GM12878 (cell line): ENCODE data around the gene INCA1. TPM values are rescaled to one million over a fixed set of nuclear protein-coding genes. Genes with fewer than 3 reads are reported as not detected.

ENCODE experiments used
- ATAC-seq: fragments of 200-7000 bp; cut with Tn5 transposase; 3 replicates; pipeline ENCODE4 v1.9.1; 2020; ENCODE audit warnings: mild to moderate bottlenecking, moderate library complexity
- BruUV-seq: library from RNA; stranded (reverse); fragments of 400-500 nt; replicated peaks from 2 replicates; lab custom pipeline; 2021; lab: Mats Ljungman, UMichigan
- CTCF ChIA-PET: fragments of 300-600 bp; sonication (Branson Sonifier 250); formaldehyde crosslinking; extraction: SDS; loops from one replicate; lab custom pipeline; 2021; ENCODE audit warnings: inconsistent platforms; lab: Yijun Ruan, JAX
- POLR2A ChIA-PET: fragments of 350-600 bp; formaldehyde crosslinking; extraction: SDS; loops from one replicate; lab custom pipeline; 2021; ENCODE audit warnings: inconsistent platforms; lab: Charles Lee
- RAD21 ChIA-PET: fragments of 300-600 bp; sonication (Branson Sonifier 250); formaldehyde crosslinking; loops from one replicate; lab custom pipeline; 2023; ENCODE audit warnings: antibody characterized with exemption; ENCODE audit not compliant: unreplicated experiment; lab: Charles Lee
- SMC1A ChIA-PET: fragments of 300-600 bp; sonication (Branson Sonifier 250); formaldehyde crosslinking; loops from one replicate; lab custom pipeline; 2023; ENCODE audit not compliant: unreplicated experiment, uncharacterized antibody; lab: Charles Lee
- DNase-seq: peaks from one replicate; pipeline ENCODE4 v3.0.0-alpha.2; 2011; ENCODE audit warnings: low read depth, low spot score
- FAIRE-seq: peaks from 3 replicates; lab custom pipeline; 2011; peaks lifted over from hg19 to GRCh38; lab: Jason Lieb, UNC
- H2AFZ ChIP-seq: 2 replicates; pipeline ENCODE4 v1.6.0; 2011; ENCODE audit warnings: low read depth, low read length, control low read depth; ENCODE audit not compliant: control insufficient read depth
- H3K27ac ChIP-seq: 2 replicates; pipeline ENCODE4 v1.5.1; 2011; ENCODE audit warnings: control low read depth; ENCODE audit not compliant: control insufficient read depth, insufficient read depth
- H3K27me3 ChIP-seq, 2 experiments: replicated peaks in 1 of 2; 2 replicates each; pipeline versions ENCODE4 v1.6.0 to v1.6.1; 2011; ENCODE audit warnings: low read length in 1 of 2; ENCODE audit not compliant: control insufficient read depth in 2 of 2, insufficient read depth in 2 of 2
- H3K36me3 ChIP-seq, 2 experiments: 2 replicates each; pipeline ENCODE4 v1.5.1; 2011; ENCODE audit warnings: low read length in 1 of 2; ENCODE audit not compliant: control insufficient read depth in 2 of 2, insufficient read depth in 2 of 2
- H3K4me1 ChIP-seq: 2 replicates; pipeline ENCODE4 v1.6.1; 2011; ENCODE audit warnings: mild to moderate bottlenecking, low read length, moderate library complexity, mixed read lengths; ENCODE audit not compliant: control insufficient read depth, insufficient read depth
- H3K4me2 ChIP-seq: 2 replicates; pipeline ENCODE4 v1.6.0; 2011; ENCODE audit warnings: control low read depth; ENCODE audit not compliant: control insufficient read depth, insufficient read depth
- H3K4me3 ChIP-seq: fragments of 200-600 bp; sonication (generic); 2 replicates; pipeline ENCODE4 v1.5.1; 2016
- H3K79me2 ChIP-seq: 2 replicates; pipeline ENCODE4 v1.6.0; 2011; ENCODE audit warnings: low read length; ENCODE audit not compliant: control insufficient read depth, insufficient read depth
- H3K9ac ChIP-seq: 2 replicates; pipeline ENCODE4 v1.8.0; 2011; ENCODE audit warnings: low read length, control low read depth, mixed read lengths; ENCODE audit not compliant: control insufficient read depth, insufficient read depth
- H3K9me3 ChIP-seq: replicated peaks from 3 replicates; pipeline ENCODE4 v1.5.1; 2011; ENCODE audit warnings: mild to moderate bottlenecking, low read length; ENCODE audit not compliant: control insufficient read depth, insufficient read depth
- H4K20me1 ChIP-seq: 2 replicates; pipeline ENCODE4 v1.6.0; 2011; ENCODE audit not compliant: control insufficient read depth, insufficient read depth
- BCL3 ChIP-seq: IDR thresholded peaks from 2 replicates; pipeline ENCODE4 v1.6.1; 2011; ENCODE audit warnings: borderline replicate concordance, low read depth, mild to moderate bottlenecking, moderate library complexity, low read length; ENCODE audit not compliant: insufficient read depth, poor library complexity, severe bottlenecking
- BMI1 ChIP-seq: fragments of 450-650 bp; IDR thresholded peaks from 2 replicates; pipeline ENCODE4 v1.6.1; 2016; ENCODE audit warnings: mild to moderate bottlenecking, moderate library complexity, borderline replicate concordance
- BRCA1 ChIP-seq: IDR thresholded peaks from 2 replicates; pipeline ENCODE4 v1.6.1; 2011; ENCODE audit warnings: low read depth, low read length, improper control_type of control experiment
- ESRRA ChIP-seq: IDR thresholded peaks from 2 replicates; pipeline ENCODE4 v1.6.1; 2012; ENCODE audit warnings: mild to moderate bottlenecking, low read length, improper control_type of control experiment
- ETV6 ChIP-seq, 2 experiments: fragments of 450-650 bp in 1 of 2; IDR thresholded peaks in 1 of 2; conservative IDR thresholded peaks in 1 of 2; 2 replicates each; pipeline ENCODE4 v1.6.1; 2014; ENCODE audit warnings: antibody characterized with exemption in 1 of 2, borderline replicate concordance in 1 of 2, low read depth in 1 of 2, mild to moderate bottlenecking in 1 of 2, moderate library complexity in 1 of 2
- IRF4 ChIP-seq: IDR thresholded peaks from 2 replicates; pipeline ENCODE4 v1.6.1; 2011; ENCODE audit warnings: low read depth, low read length
- KDM1A ChIP-seq: fragments of 200-600 bp; sonication (generic); IDR thresholded peaks from 2 replicates; pipeline ENCODE4 v1.6.1; 2016; ENCODE audit warnings: borderline replicate concordance
- KLF5 ChIP-seq: fragments of 450-650 bp; IDR thresholded peaks from 2 replicates; pipeline ENCODE4 v1.6.1; 2014; ENCODE audit warnings: mild to moderate bottlenecking; ENCODE audit not compliant: partially characterized antibody
- PAX8 ChIP-seq: fragments of 450-650 bp; IDR thresholded peaks from 2 replicates; pipeline ENCODE4 v1.6.1; 2017; ENCODE audit warnings: mild to moderate bottlenecking, moderate library complexity
- SP1 ChIP-seq: IDR thresholded peaks from one replicate; pipeline ENCODE4 v1.6.1; 2011; ENCODE audit warnings: low read depth, low read length
- SRF ChIP-seq, 2 experiments: IDR thresholded peaks; 2 replicates each; pipeline ENCODE4 v1.6.1; 2011; ENCODE audit warnings: low read depth in 2 of 2, low read length in 2 of 2, mild to moderate bottlenecking in 1 of 2, moderate library complexity in 1 of 2
- TCF12 ChIP-seq: IDR thresholded peaks from 2 replicates; pipeline ENCODE4 v1.6.1; 2011; ENCODE audit warnings: low read depth, mild to moderate bottlenecking, low read length
- ZBTB4 ChIP-seq: fragments of 450-650 bp; formaldehyde crosslinking; IDR thresholded peaks from 2 replicates; pipeline ENCODE4 v1.4.0; 2022; ENCODE audit warnings: mild to moderate bottlenecking, moderate library complexity
- ZBTB40 ChIP-seq: fragments of 450-650 bp; IDR thresholded peaks from 2 replicates; pipeline ENCODE4 v1.6.1; 2016; ENCODE audit warnings: mild to moderate bottlenecking, moderate library complexity, borderline replicate concordance
- WGBS: methylation state at CpG from one replicate; pipeline ENCODE4 v1.1.6; 2016; ENCODE audit warnings: low lambda C conversion rate; ENCODE audit not compliant: insufficient replicate concordance, insufficient coverage; ENCODE audit errors: missing lambda C conversion rate; 5-methylcytosine and 5-hydroxymethylcytosine counted together
- in situ Hi-C: fragments of 300-500 bp; cut with MboI; formaldehyde crosslinking; loops from 9 replicates; pipeline ENCODE4 v1.14.3; 2018; ENCODE audit warnings: mixed read lengths
- intact Hi-C: fragments of 100-400 bp; cut with micrococcal nuclease; formaldehyde crosslinking; loops from one replicate; pipeline ENCODE4 v1.14.2; 2022; ENCODE audit not compliant: unreplicated experiment
- polyA plus RNA-seq, 11 experiments: library from polyadenylated mRNA; depleted of rRNA in 4 of 11; unstranded in 6 of 11; stranded (reverse) in 5 of 11; fragments of >200 nt; fragmentation: Nextera tagmentation in 4 of 11; fragmentation: Illumina TruSeq in 1 of 11; extraction: Ambion mirVana in 4 of 11; extraction: Trizol in 1 of 11; gene quantifications; 1 replicate in 1 of 11; 2 replicates in 10 of 11; pipeline versions ENCODE4 v1.2.1 to v1.2.3, GENCODE V29; 2011 to 2016; ENCODE audit warnings: inconsistent platforms in 2 of 11, missing spikeins in 2 of 11, low read depth in 1 of 11
- total RNA-seq, 4 experiments: library from RNA; depleted of rRNA in 3 of 4; stranded (reverse); fragments of >200 nt in 3 of 4; fragmentation: Illumina TruSeq in 1 of 4; extraction: Trizol in 1 of 4; gene quantifications; 2 replicates each; pipeline versions ENCODE4 v1.2.1 to v1.2.3, GENCODE V29; 2013 to 2021

Gene INCA1
- total and polyA plus RNA-seq, 10 of the 15 experiments (the other 5 are each of a cell fraction or from before 2014, with no cell fraction given), result 0.19 to 1.8 (median 0.45) TPM

GRCh38 chr17:5023588-5024147, 26.3 kb upstream of the INCA1 start (continued):
- no peak for TF ChIP-seq ZBTB4 (CRISPR knock-in tag)
- TF ChIP-seq PAX8, result no peak
- no peak for TF ChIP-seq SRF (IDR thresholded peaks at IDR 0.05; ENCODE audit: low read depth in 2 of 2, low read length in 2 of 2)
- no peak for TF ChIP-seq KDM1A
- no peak for TF ChIP-seq KLF5

GRCh38 chr17:5022171-5022711, 24.9 kb upstream of the INCA1 start:
- POLR2A ChIA-PET, result no interaction called here
- no peaks in the 10 kb centered on the region for H3K9me3 ChIP-seq
- H3K27me3 ChIP-seq, result no peaks in the 10 kb centered on the region
- no peaks in the 10 kb centered on the region for H4K20me1 ChIP-seq
- no peak overlapping the region for H3K4me3 ChIP-seq
- 97% methylated on average over 30 of the region's 30 CpGs for WGBS
- CTCF ChIA-PET, result interaction anchor here (1.2 kb wide), 1 partner anchor 39 kb away, joined by 3 read pairs; no protein-coding TSS in a partner anchor
- FAIRE-seq, result no peak
- peaks cover 9 to 23% of the 10 kb centered on the region in 2 experiments for H3K36me3 ChIP-seq
- intact Hi-C loops (no loop called here), in situ Hi-C loops (no loop called here)
- no peaks in the 10 kb centered on the region for H3K79me2 ChIP-seq
- no TSS peak for BruUV-seq
- RAD21 ChIA-PET, result no interaction called here
- H3K4me2 ChIP-seq, result no peak overlapping the region
- peaks cover 6% of the 10 kb centered on the region for H3K4me1 ChIP-seq
- H3K9ac ChIP-seq, result no peak overlapping the region
- SMC1A ChIA-PET, result no interaction called here
- no peak for DNase-seq
- no peak overlapping the region for H3K27ac ChIP-seq
- ATAC-seq, result no peak
- H2AFZ ChIP-seq, result no peak overlapping the region
- no peak for TF ChIP-seq IRF4
- TF ChIP-seq BCL3, result no peak
- no peak for TF ChIP-seq ZBTB40
- TF ChIP-seq ESRRA, result no peak
- TF ChIP-seq BRCA1, result no peak
- no peak for TF ChIP-seq ETV6 (conservative IDR thresholded peaks at IDR 0.05 in 1 of 2, IDR thresholded peaks at IDR 0.05 in 1 of 2; ENCODE audit: borderline replicate concordance in 1 of 2, low read depth in 1 of 2)
- no peak for TF ChIP-seq BMI1
- no peak for TF ChIP-seq TCF12
- no peak for TF ChIP-seq SP1
